Cardiac fibroblast (primary cell): ENCODE measurements around the gene DLG5.
"Not testable (repeated sequence)": the region's sequence is repeated elsewhere in the genome, so short reads cannot be mapped to it uniquely, and the experiment has no call there.

Experiments used
- DNase-seq, 2 donors: peaks; one replicate each; pipeline versions ENCODE4 v3.0.0 to v3.0.0-alpha.2; 2010; ENCODE audit warnings: low read depth in 2 of 2
- H3K4me3 ChIP-seq, 2 donors: replicated peaks in 1 of 2; 1 replicate in 1 of 2; 2 replicates in 1 of 2; pipeline ENCODE4 v1.5.1; 2011; ENCODE audit warnings: low read depth in 2 of 2, low read length in 2 of 2, mild to moderate bottlenecking in 2 of 2, moderate library complexity in 1 of 2
- TF ChIP-seq, protein P1 (sequence below): IDR thresholded peaks from one replicate; pipeline ENCODE4 v1.5.1; 2011; ENCODE audit warnings: low read depth, mild to moderate bottlenecking, low read length, inconsistent platforms

The DLG5 gene

GRCh38 chr10:77782328-77783061, 144.1 kb downstream of the DLG5 start:
- no peak overlapping the region for H3K4me3 ChIP-seq
- DNase-seq: no peak
- TF ChIP-seq, protein P1, sequence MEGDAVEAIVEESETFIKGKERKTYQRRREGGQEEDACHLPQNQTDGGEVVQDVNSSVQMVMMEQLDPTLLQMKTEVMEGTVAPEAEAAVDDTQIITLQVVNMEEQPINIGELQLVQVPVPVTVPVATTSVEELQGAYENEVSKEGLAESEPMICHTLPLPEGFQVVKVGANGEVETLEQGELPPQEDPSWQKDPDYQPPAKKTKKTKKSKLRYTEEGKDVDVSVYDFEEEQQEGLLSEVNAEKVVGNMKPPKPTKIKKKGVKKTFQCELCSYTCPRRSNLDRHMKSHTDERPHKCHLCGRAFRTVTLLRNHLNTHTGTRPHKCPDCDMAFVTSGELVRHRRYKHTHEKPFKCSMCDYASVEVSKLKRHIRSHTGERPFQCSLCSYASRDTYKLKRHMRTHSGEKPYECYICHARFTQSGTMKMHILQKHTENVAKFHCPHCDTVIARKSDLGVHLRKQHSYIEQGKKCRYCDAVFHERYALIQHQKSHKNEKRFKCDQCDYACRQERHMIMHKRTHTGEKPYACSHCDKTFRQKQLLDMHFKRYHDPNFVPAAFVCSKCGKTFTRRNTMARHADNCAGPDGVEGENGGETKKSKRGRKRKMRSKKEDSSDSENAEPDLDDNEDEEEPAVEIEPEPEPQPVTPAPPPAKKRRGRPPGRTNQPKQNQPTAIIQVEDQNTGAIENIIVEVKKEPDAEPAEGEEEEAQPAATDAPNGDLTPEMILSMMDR: no peak

DNA sequence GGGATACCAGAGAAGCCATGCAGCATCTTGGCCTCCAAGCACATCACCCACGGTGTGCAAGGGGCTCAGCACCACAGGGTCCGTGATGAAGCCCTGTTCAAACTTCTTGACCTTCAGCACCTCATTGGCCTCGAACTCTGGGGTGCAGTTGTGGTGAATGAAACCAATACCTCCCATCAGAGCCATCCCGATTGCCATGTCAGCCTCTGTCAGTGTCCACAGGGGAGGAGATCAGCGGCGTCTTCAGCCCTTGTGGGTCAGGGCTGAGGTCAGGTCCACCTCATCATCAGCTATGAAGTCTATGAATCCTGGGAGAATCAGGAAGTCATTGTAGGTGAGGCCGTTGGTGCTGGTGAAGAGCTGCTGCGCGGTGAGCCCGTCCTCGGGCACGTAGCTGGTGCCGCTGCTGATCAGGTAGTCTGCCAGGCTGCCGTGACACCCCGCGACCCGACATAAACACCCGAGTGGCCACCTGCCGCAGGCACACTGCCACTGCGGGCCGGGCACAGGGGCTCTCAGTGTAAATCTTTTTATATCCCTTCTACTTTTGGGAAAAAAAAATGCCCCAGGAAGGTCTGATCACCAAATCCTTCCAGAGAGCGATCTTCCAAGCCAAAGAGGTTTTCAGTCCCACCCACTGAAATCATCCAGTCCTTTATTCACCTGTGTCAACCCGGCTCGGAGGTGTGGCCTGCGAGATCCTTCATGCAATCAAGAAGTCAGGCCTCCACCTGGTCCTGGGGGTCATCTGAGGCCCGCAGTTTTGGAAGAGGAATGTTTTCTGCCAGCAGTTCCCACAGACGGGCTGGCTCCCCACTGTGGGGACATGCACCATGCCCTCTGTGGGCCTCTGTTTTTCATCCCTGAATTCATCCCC, 144.9 kb downstream of the DLG5 start:
- TF ChIP-seq, protein P1: no peak
- no peak overlapping the region for H3K4me3 ChIP-seq
- DNase-seq: no peak

- DNase-seq: no peak
- TF ChIP-seq, protein P1: no peak
- H3K4me3 ChIP-seq: no peak overlapping the region
Measured at GRCh38 chr10:77780180-77780579, 146.4 kb downstream of the DLG5 start.

GRCh38 chr10:77776487-77776886, 150.1 kb downstream of the DLG5 start:
- no peak for DNase-seq
- no peak overlapping the region for H3K4me3 ChIP-seq
- TF ChIP-seq, protein P1: no peak

- TF ChIP-seq, protein P1: no peak
- no peak overlapping the region for H3K4me3 ChIP-seq
- no peak for DNase-seq
Measured at GRCh38 chr10:77774940-77775391, 151.6 kb downstream of the DLG5 start.

GRCh38 chr10:77773631-77774426, 152.7 kb downstream of the DLG5 start:
- H3K4me3 ChIP-seq: no peak overlapping the region
- TF ChIP-seq, protein P1: no peak
- no peak for DNase-seq

- not testable (repeated sequence) for H3K4me3 ChIP-seq, DNase-seq
Measured at GRCh38 chr10:77772852-77773600, 153.5 kb downstream of the DLG5 start.
